Sciatic nerve (tissue), 2 donors: ENCODE data around the gene SLAIN2. TPM values are rescaled to one million over a fixed set of nuclear protein-coding genes. Genes with fewer than 3 reads are reported as not detected.
A peak's percentile ranks its signal among the peaks of the same experiment; 100 is the strongest.
"Not testable (repeated sequence)": the region's sequence is repeated elsewhere in the genome, so short reads cannot be mapped to it uniquely, and the experiment has no call there.

Source experiments
- ATAC-seq: fragments of 200-7000 bp; cut with Tn5 transposase; one replicate; pipeline ENCODE4 v1.9.1; 2020; ENCODE audit warnings: mild to moderate bottlenecking, moderate library complexity
- DNase-seq: peaks from one replicate; pipeline ENCODE4 v3.0.0-alpha.2; 2020; ENCODE audit warnings: low spot score
- intact Hi-C: fragments of 100-400 bp; cut with DNase I; formaldehyde crosslinking; loops from one replicate; pipeline ENCODE4 v1.14.2; 2022
- total RNA-seq: library from RNA; stranded (reverse); fragmentation: NEBNext Ultra II Directional; extraction: Animal tissue kit (Norgen Biotek cat#: 25700); gene quantifications from one replicate; pipeline ENCODE4 v1.2.1, GENCODE V29; 2021
- donor health status: DM: no; HTN: no; CAD: no.
- donor health status: DM: no; HTN: no; CAD: no.

Gene SLAIN2
- 103 TPM for total RNA-seq

- peak; percentile 98 for ATAC-seq
- peak; percentile 99 for DNase-seq
- intact Hi-C loops: no loop called here
Observed at GRCh38 chr4:48340965-48341775, at the start of gene SLAIN2. Gene SLAIN2, plus strand, starts transcription at chr4:48341529. Its CDS starts 211 bp downstream, at chr4:48341740.

- intact Hi-C loops, ATAC-seq, DNase-seq: not testable (repeated sequence)
Observed at GRCh38 chr4:48292218-48292790, 49.0 kb upstream of the SLAIN2 start.

GRCh38 chr4:48295116-48295515 is 46.2 kb upstream of the SLAIN2 start:
- no peak for ATAC-seq
- intact Hi-C loops: no loop called here
- DNase-seq: no peak

- no peak for ATAC-seq
- intact Hi-C loops: no loop called here
- DNase-seq: no peak
Observed at GRCh38 chr4:48296365-48296764, 45.0 kb upstream of the SLAIN2 start.

DNA sequence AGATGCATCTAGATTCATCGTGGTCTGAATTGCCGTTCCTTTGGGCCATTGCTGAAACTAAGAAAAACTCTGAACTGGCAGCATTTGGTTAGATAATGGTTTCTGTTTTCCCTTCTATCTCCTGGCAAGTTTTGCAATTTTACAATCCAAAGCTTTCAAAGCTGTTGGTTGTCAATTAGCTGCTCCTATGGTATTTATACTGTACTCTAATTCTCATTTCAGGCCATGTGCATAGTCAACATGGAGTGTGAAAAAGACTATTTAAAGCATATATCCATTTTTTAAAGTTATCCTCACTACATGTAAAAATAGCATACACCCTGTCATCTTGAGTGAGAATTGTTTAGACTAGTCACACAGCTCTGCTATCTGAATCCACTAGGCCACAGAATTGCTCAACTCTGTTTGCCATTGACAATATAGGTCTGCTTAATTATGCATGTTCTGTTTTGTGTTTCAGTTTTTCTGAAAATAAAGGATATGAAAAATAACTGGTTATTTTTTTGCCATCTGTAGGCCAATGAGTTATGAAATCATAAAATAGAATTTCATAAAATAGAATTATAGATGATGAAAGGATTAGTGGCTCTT is 44.0 kb upstream of the SLAIN2 start:
- intact Hi-C loops: no loop called here
- no peak for ATAC-seq
- DNase-seq: no peak

DNA sequence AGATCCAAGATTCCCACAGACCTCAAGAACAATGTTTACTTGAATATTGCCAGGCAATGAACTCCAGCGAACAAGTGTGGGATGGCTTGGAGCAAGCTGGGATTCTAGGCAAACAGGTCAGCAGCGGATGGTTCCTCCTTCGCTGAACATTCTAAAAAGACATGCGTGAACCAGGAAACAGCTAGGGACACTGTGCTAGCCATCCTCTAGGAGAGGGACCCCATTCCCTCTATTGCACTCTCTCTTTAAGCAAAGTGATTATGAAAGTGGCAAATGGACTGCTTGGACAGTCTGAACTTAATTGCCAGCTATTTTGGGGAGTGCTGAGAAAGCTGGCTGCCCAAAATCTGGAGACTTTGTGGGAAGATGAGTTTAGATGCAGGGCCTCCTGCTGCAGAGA is 41.8 kb upstream of the SLAIN2 start:
- no peak for ATAC-seq
- intact Hi-C loops: no loop called here
- no peak for DNase-seq

DNA sequence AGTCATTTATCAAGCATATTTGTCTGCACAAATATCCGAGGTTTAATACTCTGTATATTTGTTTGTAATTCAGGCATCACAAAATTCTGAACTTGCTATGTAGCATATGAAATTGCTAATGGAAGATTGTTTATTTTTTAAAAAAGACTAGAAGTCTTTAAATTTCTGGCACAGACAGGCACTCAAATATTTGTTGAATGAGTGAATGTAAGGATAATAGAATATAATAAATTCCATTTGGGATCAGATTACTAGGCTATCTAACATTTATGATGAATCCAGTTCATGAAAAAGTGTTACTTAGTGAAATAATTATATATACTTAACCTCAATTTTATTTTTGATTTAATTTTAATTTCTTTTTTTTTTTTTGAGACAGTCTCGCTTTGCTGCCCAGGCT is 41.3 kb upstream of the SLAIN2 start:
- intact Hi-C loops: no loop called here
- no peak for ATAC-seq
- no peak for DNase-seq

- DNase-seq (no peak), ATAC-seq (no peak)
- intact Hi-C loops: no loop called here
Observed at GRCh38 chr4:48305508-48305907, 35.8 kb upstream of the SLAIN2 start.

- ATAC-seq (no peak), DNase-seq (no peak)
- intact Hi-C loops: no loop called here
Observed at GRCh38 chr4:48307528-48307927, 33.8 kb upstream of the SLAIN2 start.

DNA sequence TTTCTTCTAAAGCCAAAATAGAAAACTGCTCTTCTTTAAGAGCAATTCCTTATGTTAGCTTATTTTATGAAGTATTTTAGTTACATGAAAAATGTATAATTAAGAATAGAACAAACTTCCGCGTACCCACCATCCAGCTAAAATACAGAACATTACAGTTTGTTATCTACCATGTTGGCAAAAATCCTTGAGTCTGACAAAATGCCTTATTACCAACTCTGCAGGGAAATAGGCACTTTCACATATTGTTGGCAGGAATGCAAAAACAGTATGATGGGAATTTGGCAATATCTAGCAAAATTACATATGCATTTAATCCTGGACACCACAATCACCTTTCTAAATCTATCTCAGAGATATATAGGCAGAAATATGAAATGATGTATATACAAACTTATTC is 32.4 kb upstream of the SLAIN2 start:
- intact Hi-C loops: no loop called here
- DNase-seq: no peak
- no peak for ATAC-seq

DNA sequence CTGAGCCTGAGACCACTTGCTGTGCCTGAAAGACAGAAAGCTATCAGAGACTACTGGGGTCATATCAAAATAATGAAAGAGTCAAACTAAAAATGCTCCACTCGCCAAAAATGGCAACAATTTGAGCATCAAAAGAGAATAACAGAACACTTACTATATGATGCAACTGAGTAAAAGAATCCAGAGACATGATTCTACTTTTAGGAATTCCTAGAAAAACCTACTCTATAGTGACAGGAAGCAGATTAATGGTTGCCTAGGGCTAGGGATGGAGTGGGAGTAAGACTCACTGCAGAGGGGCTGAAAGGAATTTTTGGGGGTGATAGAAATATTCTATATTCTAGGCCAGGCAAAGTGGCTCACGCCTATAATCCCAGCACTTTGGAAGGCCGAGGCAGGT is 29.4 kb upstream of the SLAIN2 start:
- intact Hi-C loops: no loop called here
- DNase-seq: no peak
- ATAC-seq: no peak

GRCh38 chr4:48314746-48315145 is 26.6 kb upstream of the SLAIN2 start:
- DNase-seq, ATAC-seq, intact Hi-C loops: not testable (repeated sequence)

DNA sequence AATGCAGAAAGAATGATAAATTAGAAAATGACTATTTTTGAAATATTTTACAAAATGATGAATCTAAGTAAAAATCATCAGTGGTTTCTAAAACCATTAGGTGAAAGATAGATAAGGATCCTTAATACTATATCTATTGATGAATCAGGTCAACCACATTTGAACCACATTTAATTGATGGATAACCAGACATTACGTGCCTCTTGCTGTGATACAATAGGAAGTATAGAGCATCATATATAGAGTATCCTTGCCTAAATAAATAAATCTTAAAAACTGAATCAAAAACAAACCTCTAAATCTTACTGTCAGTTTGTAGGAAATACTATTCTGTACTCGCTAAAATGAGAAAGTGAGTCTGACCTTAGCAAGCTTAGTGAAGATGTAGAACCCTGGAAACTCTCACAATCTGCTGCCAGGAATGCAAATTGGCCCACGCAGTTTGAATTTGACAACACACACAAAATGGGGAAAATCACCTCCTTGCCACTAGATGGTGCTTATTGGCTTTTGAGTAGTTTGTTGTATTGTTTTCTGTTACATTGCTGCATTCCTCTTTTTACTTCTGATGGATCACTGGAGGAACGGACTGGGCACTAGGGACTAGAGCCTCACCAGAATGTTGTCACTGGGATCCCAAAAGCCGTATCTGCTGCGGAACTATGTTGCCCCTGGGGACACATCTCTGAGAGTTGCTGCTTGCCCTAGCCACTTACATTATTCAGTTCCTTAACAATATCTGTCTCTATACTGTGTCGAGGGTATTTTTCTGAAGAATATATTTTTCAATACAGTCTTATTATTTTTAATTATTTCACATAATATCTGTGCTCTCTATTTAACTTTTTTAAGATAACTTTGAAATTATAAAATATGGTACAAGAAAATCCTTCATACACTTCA is 25.4 kb upstream of the SLAIN2 start:
- DNase-seq: no peak
- intact Hi-C loops: no loop called here
- ATAC-seq: peak; percentile 24

DNA sequence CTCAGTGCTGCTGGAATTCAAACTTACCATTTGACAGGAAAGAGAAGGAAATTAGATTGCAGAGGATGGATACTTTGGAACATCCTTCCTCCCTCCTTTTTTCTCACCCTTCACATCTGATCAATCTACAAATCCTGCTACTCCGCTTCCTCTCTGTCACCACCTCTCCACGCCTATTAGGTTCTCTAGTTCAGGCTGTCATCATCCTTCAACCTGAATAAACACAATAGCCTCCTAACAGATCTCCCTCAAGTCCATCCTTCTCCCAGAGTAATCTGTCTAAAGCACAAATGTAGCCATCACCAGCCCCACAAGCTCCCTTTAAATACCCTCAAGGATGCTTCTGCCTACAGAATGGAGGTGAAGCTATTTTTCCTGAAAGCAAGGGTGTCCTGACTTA is 20.0 kb upstream of the SLAIN2 start:
- intact Hi-C loops: no loop called here
- DNase-seq: no peak
- no peak for ATAC-seq

DNA sequence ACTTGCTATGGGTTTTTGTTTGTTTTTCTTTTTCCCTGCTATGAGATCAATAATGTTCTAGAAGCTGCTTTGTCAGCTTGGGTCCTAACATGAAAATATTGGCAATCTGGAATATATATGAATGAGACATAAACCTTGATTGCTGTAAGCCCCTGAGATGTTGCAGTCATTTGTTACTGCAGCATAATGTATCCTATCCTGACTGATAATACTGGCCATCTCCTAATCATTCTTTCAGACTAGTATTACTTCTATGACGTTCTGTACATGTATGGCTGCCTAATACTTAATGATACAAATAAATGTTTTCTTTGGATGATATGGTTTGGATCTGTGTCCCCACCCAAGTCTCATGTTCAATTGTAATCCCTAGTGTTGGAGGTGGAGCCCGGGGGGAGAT is 19.3 kb upstream of the SLAIN2 start:
- no peak for DNase-seq
- intact Hi-C loops: no loop called here
- no peak for ATAC-seq

DNA sequence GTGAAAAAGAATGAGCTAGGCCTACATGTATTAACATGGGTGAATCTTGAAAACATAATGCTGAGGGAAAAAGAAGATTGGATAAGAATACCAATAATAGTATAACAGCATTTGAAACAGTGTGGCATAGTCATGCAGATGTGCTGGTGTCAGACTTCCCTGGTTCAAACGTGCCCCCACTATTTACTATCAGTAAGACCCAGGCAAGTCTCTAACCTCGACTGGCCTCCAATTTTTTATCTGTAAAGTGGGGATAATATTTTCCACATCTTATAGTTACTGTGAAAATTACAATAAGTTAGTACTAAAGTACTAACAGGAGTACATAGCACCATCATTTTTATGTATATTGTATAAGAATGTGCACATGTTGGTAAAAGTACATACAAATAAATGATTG is 17.0 kb upstream of the SLAIN2 start:
- intact Hi-C loops: no loop called here
- ATAC-seq: no peak
- no peak for DNase-seq

DNA sequence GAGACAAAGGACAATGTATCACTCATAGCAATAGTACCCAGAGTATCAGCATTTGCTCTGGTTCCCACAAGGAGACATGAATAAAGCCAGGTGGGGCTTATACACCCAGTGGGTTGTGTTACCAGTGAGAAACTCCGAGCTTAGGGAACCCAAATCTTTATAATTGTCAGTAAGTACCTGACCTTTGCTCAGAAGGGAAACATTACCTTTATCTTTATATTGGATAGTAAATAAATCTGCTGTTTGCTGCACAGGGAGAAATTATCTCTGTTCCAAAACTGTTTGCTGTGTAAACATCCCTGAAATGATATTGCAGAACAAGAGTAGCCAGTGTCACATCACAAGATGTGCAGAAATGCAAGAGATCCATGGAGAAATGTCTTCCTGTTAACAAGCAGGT is 12.1 kb upstream of the SLAIN2 start:
- no peak for DNase-seq
- ATAC-seq: no peak
- intact Hi-C loops: no loop called here

- ATAC-seq (peak; percentile 45), DNase-seq (no peak)
- intact Hi-C loops: no loop called here
Observed at GRCh38 chr4:48329976-48330375, 11.4 kb upstream of the SLAIN2 start.

GRCh38 chr4:48331577-48332330 is 9.6 kb upstream of the SLAIN2 start:
- no peak for ATAC-seq

More at GRCh38 chr4:48331577-48332330, 9.6 kb upstream of the SLAIN2 start:
- intact Hi-C loops: no loop called here
- DNase-seq: no peak
